Neuronal stem cell (in vitro differentiated cells): ENCODE data around the gene SNRK.

Source experiments
- DNase-seq: peaks from one replicate; pipeline ENCODE4 v3.0.0-alpha.2; 2013; ENCODE audit warnings: low spot score
- H2AFZ ChIP-seq: one replicate; pipeline ENCODE4 v1.6.1; 2013; ENCODE audit warnings: mild to moderate bottlenecking, low read length, inconsistent platforms
- H2AK5ac ChIP-seq: 2 replicates; pipeline ENCODE4 v1.6.1; 2013; ENCODE audit warnings: low read depth, mild to moderate bottlenecking, inconsistent platforms, low read length, moderate library complexity, mixed read lengths
- H2BK120ac ChIP-seq: 2 replicates; pipeline ENCODE4 v1.6.1; 2013; ENCODE audit warnings: low read depth, mild to moderate bottlenecking, inconsistent platforms, low read length, moderate library complexity, mixed read lengths
- H2BK12ac ChIP-seq: one replicate; pipeline ENCODE4 v1.6.1; 2013; ENCODE audit warnings: low read length, inconsistent platforms
- H2BK15ac ChIP-seq: 2 replicates; pipeline ENCODE4 v1.6.1; 2013; ENCODE audit warnings: mild to moderate bottlenecking, low read length, inconsistent platforms, mixed read lengths
- H2BK5ac ChIP-seq: one replicate; pipeline ENCODE4 v1.6.1; 2013; ENCODE audit warnings: inconsistent platforms, mild to moderate bottlenecking, low read length, moderate library complexity
- H3K14ac ChIP-seq: one replicate; pipeline ENCODE4 v1.6.1; 2013; ENCODE audit warnings: low read length, inconsistent platforms
- H3K18ac ChIP-seq: 2 replicates; pipeline ENCODE4 v1.6.1; 2013; ENCODE audit warnings: low read length, inconsistent platforms
- H3K23ac ChIP-seq: 2 replicates; pipeline ENCODE4 v1.6.1; 2013; ENCODE audit warnings: low read depth, mild to moderate bottlenecking, mixed read lengths, low read length, inconsistent platforms; ENCODE audit not compliant: poor library complexity
- H3K27ac ChIP-seq: replicated peaks from 3 replicates; pipeline ENCODE4 v1.5.1; 2013; ENCODE audit warnings: low read length, inconsistent platforms
- H3K27me3 ChIP-seq, 3 experiments: 2 replicates each; pipeline ENCODE4 v1.6.1; 2013; ENCODE audit warnings: low read length in 3 of 3, mild to moderate bottlenecking in 2 of 3, inconsistent platforms in 1 of 3, low read depth in 1 of 3, mixed read lengths in 1 of 3, moderate library complexity in 1 of 3; ENCODE audit not compliant: control insufficient read depth in 3 of 3, insufficient read depth in 3 of 3
- H3K36me3 ChIP-seq, 2 donors: replicated peaks in 1 of 2; 2 replicates each; pipeline ENCODE4 v1.6.1; 2013; ENCODE audit warnings: low read length in 2 of 2; ENCODE audit not compliant: control insufficient read depth in 2 of 2, insufficient read depth in 2 of 2
- H3K4ac ChIP-seq: 2 replicates; pipeline ENCODE4 v1.6.1; 2013; ENCODE audit warnings: inconsistent platforms, mild to moderate bottlenecking, low read length, moderate library complexity
- H3K4me1 ChIP-seq, 2 donors: 1 replicate in 1 of 2; 2 replicates in 1 of 2; pipeline ENCODE4 v1.6.1; 2013; ENCODE audit warnings: low read length in 2 of 2, low read depth in 1 of 2; ENCODE audit not compliant: control insufficient read depth in 2 of 2, insufficient read depth in 1 of 2
- H3K4me2 ChIP-seq: one replicate; pipeline ENCODE4 v1.6.1; 2013; ENCODE audit warnings: mild to moderate bottlenecking, low read length, inconsistent platforms; ENCODE audit not compliant: insufficient read depth, poor library complexity, severe bottlenecking
- H3K4me3 ChIP-seq, 2 donors: 2 replicates each; pipeline ENCODE4 v1.5.1; 2013; ENCODE audit warnings: low read length in 2 of 2, mild to moderate bottlenecking in 2 of 2, inconsistent platforms in 1 of 2, moderate library complexity in 1 of 2
- H3K79me1 ChIP-seq: one replicate; pipeline ENCODE4 v1.6.1; 2013; ENCODE audit warnings: low read depth, mild to moderate bottlenecking, inconsistent platforms, low read length, moderate library complexity
- H3K9ac ChIP-seq: one replicate; pipeline ENCODE4 v1.6.1; 2013; ENCODE audit warnings: mild to moderate bottlenecking, low read depth, low read length, inconsistent platforms; ENCODE audit not compliant: poor library complexity
- H3K9me3 ChIP-seq, 2 donors: replicated peaks in 1 of 2; 2 replicates each; pipeline versions ENCODE3 to v1.6.1; 2013; ENCODE audit warnings: low read length in 2 of 2, mild to moderate bottlenecking in 2 of 2, inconsistent platforms in 1 of 2, low read depth in 1 of 2, mixed read lengths in 1 of 2, moderate library complexity in 1 of 2; ENCODE audit not compliant: control insufficient read depth in 2 of 2, insufficient read depth in 1 of 2
- H4K8ac ChIP-seq: one replicate; pipeline ENCODE4 v1.6.1; 2013; ENCODE audit warnings: low read depth, mild to moderate bottlenecking, inconsistent platforms, low read length, moderate library complexity
- H4K91ac ChIP-seq: one replicate; pipeline ENCODE4 v1.6.1; 2013; ENCODE audit warnings: low read length, low read depth, mild to moderate bottlenecking, inconsistent platforms; ENCODE audit not compliant: poor library complexity
- WGBS, 2 donors: extraction: QIAGEN DNeasy Blood & Tissue Kit; methylation state at CpG; one replicate each; pipeline ENCODE4 v1.1.7; 2013; ENCODE audit warnings: missing lambda C conversion rate in 2 of 2, mixed read lengths in 1 of 2; ENCODE audit not compliant: insufficient read length in 2 of 2, insufficient replicate concordance in 1 of 2; ENCODE audit errors: extremely low coverage in 2 of 2; 5-methylcytosine and 5-hydroxymethylcytosine counted together

The SNRK gene

GRCh38 chr3:43279082-43279481 is 7.3 kb upstream of the SNRK start:
- H2AFZ ChIP-seq = no peak overlapping the region
- H3K79me1 ChIP-seq = no peaks in the 10 kb centered on the region
- peaks cover 0 to 1% of the 10 kb centered on the region in 2 donors for H3K9me3 ChIP-seq
- H3K27ac ChIP-seq = no peak overlapping the region
- no peak overlapping the region for H3K4me2 ChIP-seq
- no peak overlapping the region for H3K23ac ChIP-seq
- H3K36me3 ChIP-seq = no peaks in the 10 kb centered on the region
- peaks cover 0 to 19% (median 0%) of the 10 kb centered on the region in 3 experiments for H3K27me3 ChIP-seq
- H2BK12ac ChIP-seq = no peak overlapping the region
- H2BK5ac ChIP-seq = no peak overlapping the region
- no peak overlapping the region for H4K8ac ChIP-seq
- no peak overlapping the region for H3K4ac ChIP-seq
- no peak overlapping the region for H3K14ac ChIP-seq
- H3K9ac ChIP-seq = no peak overlapping the region
- no peak overlapping the region for H2BK15ac ChIP-seq
- H3K4me3 ChIP-seq = no peak overlapping the region
- no peak overlapping the region for H3K18ac ChIP-seq
- no peak overlapping the region for H2BK120ac ChIP-seq
- H3K4me1 ChIP-seq = no peaks in the 10 kb centered on the region
- no peak overlapping the region for H2AK5ac ChIP-seq
- DNase-seq = no peak
- no peak overlapping the region for H4K91ac ChIP-seq

- no CpG with 5 or more reads among the region's 5 CpGs for WGBS, 2 donors
- H2AK5ac ChIP-seq = no peak overlapping the region
Measured at GRCh38 chr3:43279532-43279931, 6.8 kb upstream of the SNRK start.

DNA sequence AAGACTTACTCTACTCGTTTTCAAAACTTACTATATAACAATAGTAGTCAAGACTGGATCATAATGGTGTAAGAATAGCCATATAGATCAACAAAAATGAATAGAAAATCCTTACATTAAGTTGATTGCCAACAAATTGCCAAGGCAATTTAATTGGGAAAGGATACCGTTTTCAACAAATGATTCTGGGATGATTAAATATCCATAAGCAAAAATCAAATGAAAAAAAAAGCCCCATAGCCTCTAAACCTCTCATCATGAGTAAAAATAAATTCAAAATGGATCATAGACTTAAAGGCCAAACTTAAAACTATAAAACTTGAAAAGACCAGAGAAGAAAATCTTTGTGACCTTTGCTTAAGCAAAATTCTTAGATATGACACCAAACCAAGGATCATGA is 5.3 kb upstream of the SNRK start:
- Histone ChIP-seq H3K9ac (no peak overlapping the region), H3K79me1 (no peaks in the 10 kb centered on the region), H3K4me1 (peaks cover 0 to 3% of the 10 kb centered on the region in 2 donors), H3K23ac (no peak overlapping the region), H4K8ac (no peak overlapping the region), H3K4me3 (no peak overlapping the region), H3K27me3 (peaks cover 0 to 36% (median 0%) of the 10 kb centered on the region in 3 experiments), H2BK15ac (no peak overlapping the region), H2BK12ac (no peak overlapping the region), H3K4ac (no peak overlapping the region), H3K27ac (no peak overlapping the region), H3K18ac (no peak overlapping the region), H3K14ac (no peak overlapping the region), H2AFZ (no peak overlapping the region), H3K4me2 (no peak overlapping the region), H2BK120ac (no peak overlapping the region), H3K9me3 (no peaks in the 10 kb centered on the region), H4K91ac (no peak overlapping the region), H2BK5ac (no peak overlapping the region), H2AK5ac (no peak overlapping the region), H3K36me3 (no peaks in the 10 kb centered on the region)
- DNase-seq = no peak
- no CpG with 5 or more reads among the region's 2 CpGs for WGBS, 2 donors

More at GRCh38 chr3:43279532-43279931, 6.8 kb upstream of the SNRK start:
- Histone ChIP-seq H3K4me3 (no peak overlapping the region), H3K9me3 (no peaks in the 10 kb centered on the region), H3K4me2 (no peak overlapping the region), H2BK15ac (no peak overlapping the region), H2BK120ac (no peak overlapping the region), H4K91ac (no peak overlapping the region), H3K4me1 (no peaks in the 10 kb centered on the region), H3K36me3 (no peaks in the 10 kb centered on the region), H2AFZ (no peak overlapping the region), H4K8ac (no peak overlapping the region), H3K14ac (no peak overlapping the region), H3K18ac (no peak overlapping the region), H2BK12ac (no peak overlapping the region), H3K79me1 (no peaks in the 10 kb centered on the region), H2BK5ac (no peak overlapping the region), H3K9ac (no peak overlapping the region), H3K4ac (no peak overlapping the region), H3K27ac (no peak overlapping the region), H3K27me3 (peaks cover 0 to 23% (median 0%) of the 10 kb centered on the region in 3 experiments), H3K23ac (no peak overlapping the region)
- no peak for DNase-seq

DNA sequence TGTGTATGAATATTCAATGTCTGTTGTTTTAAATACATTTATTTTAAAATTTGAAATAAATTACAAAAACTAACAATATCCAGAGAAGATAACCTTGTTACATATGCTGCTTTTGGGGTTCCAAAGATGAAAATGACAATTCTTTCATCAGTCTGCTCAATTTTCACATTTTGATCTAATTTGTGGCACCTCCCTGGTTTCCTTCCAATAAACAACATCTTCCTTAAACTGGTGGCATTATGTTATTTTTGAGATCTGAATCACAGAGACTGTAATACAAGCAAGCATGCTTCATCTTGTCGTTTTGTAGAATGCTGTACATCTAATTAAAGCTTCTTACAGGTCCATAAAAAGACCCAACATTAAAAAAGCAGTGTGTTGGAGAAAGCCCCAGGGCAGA is 2.2 kb upstream of the SNRK start:
- H3K27ac ChIP-seq = no peak overlapping the region
- no peak overlapping the region for H4K8ac ChIP-seq
- peaks cover 2% of the 10 kb centered on the region for H3K79me1 ChIP-seq
- no peak overlapping the region for H2BK5ac ChIP-seq
- no peak overlapping the region for H3K14ac ChIP-seq
- H3K9ac ChIP-seq = no peak overlapping the region
- no peak overlapping the region for H2BK15ac ChIP-seq
- no peak overlapping the region for H4K91ac ChIP-seq
- H3K4me1 ChIP-seq = peaks cover 3 to 6% of the 10 kb centered on the region in 2 donors
- H3K9me3 ChIP-seq = no peaks in the 10 kb centered on the region
- H2AK5ac ChIP-seq = no peak overlapping the region
- no peak overlapping the region for H3K4me3 ChIP-seq
- no peak overlapping the region for H3K4ac ChIP-seq
- no peak overlapping the region for H3K23ac ChIP-seq
- no peak overlapping the region for H2BK120ac ChIP-seq
- H2BK12ac ChIP-seq = no peak overlapping the region
- H3K4me2 ChIP-seq = no peak overlapping the region
- no peak for DNase-seq
- WGBS, 2 donors = no CpG with 5 or more reads among the region's 1 CpG
- no peak overlapping the region for H3K18ac ChIP-seq
- peaks cover 0 to 2% of the 10 kb centered on the region in 2 donors for H3K36me3 ChIP-seq
- no peak overlapping the region for H2AFZ ChIP-seq
- peaks cover 0 to 36% (median 0%) of the 10 kb centered on the region in 3 experiments for H3K27me3 ChIP-seq
